ENCODE results near the gene ATP10A. TPM values are rescaled to one million over a fixed set of nuclear protein-coding genes. Genes with fewer than 3 reads are reported as not detected.
A peak's percentile ranks its signal among the peaks of the same experiment; 100 is the strongest.

The ATP10A gene
- total and polyA plus RNA-seq, 9 of the 15 experiments (the other 6 are each of a cell fraction or from before 2014, with no cell fraction given): 0.09 TPM; not detected in 8

GRCh38 chr15:25787855-25788520 is 75.1 kb downstream of the ATP10A start:
- FAIRE-seq (no peak), ATAC-seq (peak; percentile 31; the same call in 1 of the 3 replicates), DNase-seq (ENCODE audit: extremely low read depth in 1 of 4, low spot score in 3 of 4) (peak in 1 of 4 experiments; percentile 7)
- Histone ChIP-seq H3K36me3 (ENCODE audit: control insufficient read depth, insufficient read depth, low read length) (no peaks in the 10 kb centered on the region), H2AFZ (ENCODE audit: low read depth, low read length) (no peak overlapping the region), H3K9me1 (ENCODE audit: control insufficient read depth, insufficient read depth, low read length) (no peaks in the 10 kb centered on the region), H3K9me3 (replicated peaks; ENCODE audit: control insufficient read depth, insufficient read depth, low read depth, low read length) (no peaks in the 10 kb centered on the region), H3K9ac (ENCODE audit: insufficient read depth in 1 of 2, low read depth in 2 of 2, low read length in 2 of 2) (no peak overlapping the region), H3K4me2 (ENCODE audit: insufficient read depth, low read length) (no peak overlapping the region), H3K27ac (ENCODE audit: extremely low read depth, low read depth, low read length) (no peak overlapping the region), H3K79me2 (ENCODE audit: control insufficient read depth, insufficient read depth, low read length) (no peaks in the 10 kb centered on the region), H3K4me3 (no peak overlapping the region), H4K20me1 (replicated peaks; ENCODE audit: control insufficient read depth, insufficient read depth, low read length) (no peaks in the 10 kb centered on the region), H3K27me3 (ENCODE audit: control insufficient read depth in 2 of 2, insufficient read depth in 2 of 2, low read length in 2 of 2) (peaks cover 0 to 4% of the 10 kb centered on the region in 2 experiments; a peak in 1 of 5 replicates), H3K4me1 (replicated peaks in 1 of 2; ENCODE audit: control insufficient read depth in 2 of 2, insufficient read depth in 2 of 2, low read length in 2 of 2) (peaks cover 8 to 11% of the 10 kb centered on the region in 2 experiments; a peak in 3 of 5 replicates)
- WGBS (ENCODE audit: insufficient coverage, low coverage, missing lambda C conversion rate): 5% methylated on average over 12 of the region's 13 CpGs
- ChIA-PET POLR2A (no interaction called here), CTCF (ENCODE audit: low intra/inter-chr PET ratio) (interaction anchor here (0.6 kb wide), 1 partner anchor 522 kb away, joined by 3 read pairs; no protein-coding TSS in a partner anchor)
- no TSS peak for BruUV-seq (replicated peaks)
- intact Hi-C loops (cut with micrococcal nuclease) (no loop called here), in situ Hi-C loops (cut with MboI) (no loop called here)
- TF ChIP-seq ZNF740 (CRISPR knock-in tag; IDR thresholded peaks at IDR 0.05) (no peak), ZNF740 (tag; IDR thresholded peaks at IDR 0.05) (no peak), ZNF589 (CRISPR knock-in tag; IDR thresholded peaks at IDR 0.05; ENCODE audit: low read depth) (no peak), DIDO1 (tag; IDR thresholded peaks at IDR 0.05; ENCODE audit: low read depth) (no peak), JUNB (CRISPR knock-in tag; conservative IDR thresholded peaks at IDR 0.05) (0 out of 2 replicates have a peak, but pooled peaks have one; percentile 35), SREBF1 (IDR thresholded peaks at IDR 0.05; ENCODE audit: borderline replicate concordance, low read depth, low read length) (no peak), PRPF4 (IDR thresholded peaks at IDR 0.05; ENCODE audit: insufficient read depth, low read depth, low read length, poor library complexity, severe bottlenecking) (no peak), THAP12 (CRISPR knock-in tag; IDR thresholded peaks at IDR 0.05) (no peak), CBX5 (IDR thresholded peaks at IDR 0.05; ENCODE audit: borderline replicate concordance, low read depth) (no peak), TAF7 (tag; IDR thresholded peaks at IDR 0.05) (no peak)
- TF ChIP-seq, protein P1, sequence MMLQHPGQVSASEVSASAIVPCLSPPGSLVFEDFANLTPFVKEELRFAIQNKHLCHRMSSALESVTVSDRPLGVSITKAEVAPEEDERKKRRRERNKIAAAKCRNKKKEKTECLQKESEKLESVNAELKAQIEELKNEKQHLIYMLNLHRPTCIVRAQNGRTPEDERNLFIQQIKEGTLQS (IDR thresholded peaks at IDR 0.05): peak; percentile 83
- TF ChIP-seq, protein P1 (CRISPR knock-in tag; conservative IDR thresholded peaks at IDR 0.05): no peak
- TF ChIP-seq, protein P2, sequence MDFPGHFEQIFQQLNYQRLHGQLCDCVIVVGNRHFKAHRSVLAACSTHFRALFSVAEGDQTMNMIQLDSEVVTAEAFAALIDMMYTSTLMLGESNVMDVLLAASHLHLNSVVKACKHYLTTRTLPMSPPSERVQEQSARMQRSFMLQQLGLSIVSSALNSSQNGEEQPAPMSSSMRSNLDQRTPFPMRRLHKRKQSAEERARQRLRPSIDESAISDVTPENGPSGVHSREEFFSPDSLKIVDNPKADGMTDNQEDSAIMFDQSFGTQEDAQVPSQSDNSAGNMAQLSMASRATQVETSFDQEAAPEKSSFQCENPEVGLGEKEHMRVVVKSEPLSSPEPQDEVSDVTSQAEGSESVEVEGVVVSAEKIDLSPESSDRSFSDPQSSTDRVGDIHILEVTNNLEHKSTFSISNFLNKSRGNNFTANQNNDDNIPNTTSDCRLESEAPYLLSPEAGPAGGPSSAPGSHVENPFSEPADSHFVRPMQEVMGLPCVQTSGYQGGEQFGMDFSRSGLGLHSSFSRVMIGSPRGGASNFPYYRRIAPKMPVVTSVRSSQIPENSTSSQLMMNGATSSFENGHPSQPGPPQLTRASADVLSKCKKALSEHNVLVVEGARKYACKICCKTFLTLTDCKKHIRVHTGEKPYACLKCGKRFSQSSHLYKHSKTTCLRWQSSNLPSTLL (IDR thresholded peaks at IDR 0.05): no peak
- TF ChIP-seq, protein P3, sequence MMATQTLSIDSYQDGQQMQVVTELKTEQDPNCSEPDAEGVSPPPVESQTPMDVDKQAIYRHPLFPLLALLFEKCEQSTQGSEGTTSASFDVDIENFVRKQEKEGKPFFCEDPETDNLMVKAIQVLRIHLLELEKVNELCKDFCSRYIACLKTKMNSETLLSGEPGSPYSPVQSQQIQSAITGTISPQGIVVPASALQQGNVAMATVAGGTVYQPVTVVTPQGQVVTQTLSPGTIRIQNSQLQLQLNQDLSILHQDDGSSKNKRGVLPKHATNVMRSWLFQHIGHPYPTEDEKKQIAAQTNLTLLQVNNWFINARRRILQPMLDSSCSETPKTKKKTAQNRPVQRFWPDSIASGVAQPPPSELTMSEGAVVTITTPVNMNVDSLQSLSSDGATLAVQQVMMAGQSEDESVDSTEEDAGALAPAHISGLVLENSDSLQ (IDR thresholded peaks at IDR 0.05): no peak
